HG03025 (cell line): ENCODE measurements around the gene MID1.

Source experiments
- ATAC-seq: cut with Tn5 transposase; IDR thresholded peaks from one replicate; pipeline ENCODE4 v1.9.1; 2021; ENCODE audit warnings: mild to moderate bottlenecking, moderate library complexity; ENCODE audit not compliant: unreplicated experiment, low FRiP score

Gene MID1

GRCh38 chrX:10395643-10396042 lies 224.7 kb downstream of the MID1 start:
- ATAC-seq: no peak
